GM23338 (cell line): ENCODE results near the gene MFAP5. TPM values are rescaled to one million over a fixed set of nuclear protein-coding genes. Genes with fewer than 3 reads are reported as not detected.

Experiments used
- ATAC-seq: fragments of 200-7000 bp; cut with Tn5 transposase; 3 replicates; pipeline ENCODE4 v1.9.1; 2020
- DNase-seq: peaks from one replicate; pipeline ENCODE4 v3.0.0-alpha.2; 2015; ENCODE audit warnings: low spot score
- H2AFZ ChIP-seq: fragments of 200-600 bp; sonication (generic); 2 replicates; pipeline ENCODE4 v1.8.0; 2016; ENCODE audit warnings: antibody characterized with exemption, mild to moderate bottlenecking, moderate library complexity
- H3F3A ChIP-seq: fragments of 200-600 bp; sonication (generic); replicated peaks from 2 replicates; pipeline ENCODE4 v1.8.0; 2017; ENCODE audit warnings: antibody characterized with exemption, mixed run types, low read depth
- H3K27ac ChIP-seq: fragments of 200-600 bp; sonication (generic); 2 replicates; pipeline ENCODE4 v1.6.1; 2016; ENCODE audit warnings: low read depth
- H3K27me3 ChIP-seq: fragments of 200-600 bp; sonication (generic); 2 replicates; pipeline ENCODE4 v1.8.0; 2016; ENCODE audit warnings: mild to moderate bottlenecking, mixed run types, moderate library complexity; ENCODE audit not compliant: insufficient read depth
- H3K36me3 ChIP-seq: fragments of 200-600 bp; sonication (generic); 2 replicates; pipeline ENCODE4 v1.8.0; 2016; ENCODE audit warnings: mild to moderate bottlenecking; ENCODE audit not compliant: insufficient read depth
- H3K4me1 ChIP-seq: fragments of 200-600 bp; sonication (generic); 2 replicates; pipeline ENCODE4 v1.8.0; 2016; ENCODE audit warnings: mild to moderate bottlenecking, moderate library complexity; ENCODE audit not compliant: insufficient read depth
- H3K4me2 ChIP-seq: fragments of 200-600 bp; sonication (generic); 2 replicates; pipeline ENCODE4 v1.7.1; 2017; ENCODE audit warnings: mixed run types
- H3K4me3 ChIP-seq: fragments of 200-600 bp; sonication (generic); 2 replicates; pipeline ENCODE4 v1.6.1; 2016; ENCODE audit warnings: mixed run types
- H3K79me2 ChIP-seq: fragments of 200-600 bp; sonication (generic); replicated peaks from 2 replicates; pipeline ENCODE4 v1.8.0; 2017; ENCODE audit warnings: mild to moderate bottlenecking; ENCODE audit not compliant: insufficient read depth
- H3K9me2 ChIP-seq: fragments of 200-600 bp; sonication (generic); 2 replicates; pipeline ENCODE4 v1.8.0; 2017; ENCODE audit not compliant: insufficient read depth
- H4K20me1 ChIP-seq: fragments of 200-600 bp; sonication (generic); replicated peaks from 2 replicates; pipeline ENCODE4 v1.8.0; 2017; ENCODE audit warnings: mild to moderate bottlenecking; ENCODE audit not compliant: insufficient read depth
- H3K27ac Mint-ChIP-seq: 2 replicates; pipeline ENCODE4 v1.8.0; 2020; ENCODE audit warnings: inconsistent platforms, mild to moderate bottlenecking, moderate library complexity, mixed read lengths
- H3K27me3 Mint-ChIP-seq: 3 replicates; pipeline ENCODE4 v1.8.0; 2022; ENCODE audit warnings: low read depth, mild to moderate bottlenecking, moderate library complexity, mixed read lengths, inconsistent platforms; ENCODE audit not compliant: insufficient read depth, poor library complexity
- H3K36me3 Mint-ChIP-seq: 3 replicates; pipeline ENCODE4 v1.8.0; 2021; ENCODE audit warnings: low read depth, mild to moderate bottlenecking, inconsistent platforms, moderate library complexity, mixed read lengths
- H3K4me1 Mint-ChIP-seq: 3 replicates; pipeline ENCODE4 v1.8.0; 2020; ENCODE audit warnings: mild to moderate bottlenecking, inconsistent platforms, mixed read lengths
- H3K4me3 Mint-ChIP-seq: 3 replicates; pipeline ENCODE4 v1.8.0; 2021; ENCODE audit warnings: moderate library complexity, mild to moderate bottlenecking, inconsistent platforms, mixed read lengths
- H3K9me3 Mint-ChIP-seq: 3 replicates; pipeline ENCODE4 v1.8.0; 2020; ENCODE audit warnings: moderate library complexity, mild to moderate bottlenecking, inconsistent platforms, mixed read lengths
- ETS1 ChIP-seq: IDR thresholded peaks from 2 replicates; pipeline ENCODE4 v1.6.1; 2016; ENCODE audit warnings: antibody characterized with exemption
- NANOG ChIP-seq: IDR thresholded peaks from 2 replicates; pipeline ENCODE4 v1.6.1; 2016; ENCODE audit warnings: antibody characterized with exemption, borderline replicate concordance
- POLR2AphosphoS5 ChIP-seq: IDR thresholded peaks from 2 replicates; pipeline ENCODE4 v1.6.1; 2016; ENCODE audit warnings: antibody characterized with exemption, low read depth
- polyA plus RNA-seq: library from polyadenylated mRNA; unstranded; fragments of >200 nt; fragmentation: Nextera tagmentation; extraction: Ambion mirVana; gene quantifications from 2 replicates; pipeline ENCODE4 v1.2.1, GENCODE V29; 2016
- total RNA-seq: library from RNA; depleted of rRNA; stranded (reverse); fragments of >200 nt; shearing (Covaris generic); gene quantifications from 2 replicates; pipeline ENCODE4 v1.2.3, GENCODE V29; 2014
- TF ChIP-seq, protein P1 (sequence below), 2 experiments: fragments of 200-600 bp in 1 of 2; sonication (generic) in 1 of 2; conservative IDR thresholded peaks; 2 replicates each; pipeline versions ENCODE4 v1.5.1 to v1.6.1; 2016 to 2017; ENCODE audit warnings: antibody characterized with exemption in 2 of 2, low read depth in 2 of 2, mild to moderate bottlenecking in 2 of 2, moderate library complexity in 1 of 2
- TF ChIP-seq, protein P2 (sequence below): fragments of 250-450 bp; sonication (Bioruptor Pico); IDR thresholded peaks from 2 replicates; pipeline ENCODE4 v1.5.0; 2020; ENCODE audit warnings: mild to moderate bottlenecking, moderate library complexity

The MFAP5 gene
- total and polyA plus RNA-seq, 2 experiments from 2014 or later: 0.68 to 0.90 TPM

DNA sequence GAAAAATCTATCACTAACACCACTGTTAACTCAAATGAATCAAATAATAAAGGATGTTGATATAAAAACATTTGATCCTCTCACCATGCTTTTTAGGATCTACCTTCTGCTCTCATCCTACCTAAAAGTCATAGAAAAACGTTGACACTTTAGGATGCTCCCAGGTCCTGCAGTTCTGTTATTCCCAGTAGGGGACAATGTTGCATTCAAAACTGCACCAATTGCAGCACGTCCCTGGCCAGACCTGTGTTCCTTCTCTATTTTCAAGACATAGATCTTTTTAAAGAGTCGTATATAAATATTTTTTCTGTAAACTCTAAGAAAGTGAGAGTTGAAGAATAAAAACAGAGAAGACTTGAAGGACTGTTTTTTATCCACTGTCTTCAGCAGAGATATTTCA is 58.8 kb downstream of the MFAP5 start:
- no peaks in the 10 kb centered on the region for H3K27me3 ChIP-seq
- DNase-seq (peak; percentile 51), ATAC-seq (peak; percentile 50)
- no peak overlapping the region for H3K27ac ChIP-seq
- H3F3A ChIP-seq: 0 out of 2 replicates have a peak, but pooled peaks cover 4% of the 10 kb centered on the region
- Mint-ChIP-seq H3K36me3 (no peaks in the 10 kb centered on the region), H3K4me3 (no peak overlapping the region; the same call in 2 of the 3 replicates), H3K27me3 (peaks cover 6% of the 10 kb centered on the region), H3K4me1 (peaks cover 18% of the 10 kb centered on the region), H3K27ac (no peak overlapping the region), H3K9me3 (no peaks in the 10 kb centered on the region)
- TF ChIP-seq, protein P1, sequence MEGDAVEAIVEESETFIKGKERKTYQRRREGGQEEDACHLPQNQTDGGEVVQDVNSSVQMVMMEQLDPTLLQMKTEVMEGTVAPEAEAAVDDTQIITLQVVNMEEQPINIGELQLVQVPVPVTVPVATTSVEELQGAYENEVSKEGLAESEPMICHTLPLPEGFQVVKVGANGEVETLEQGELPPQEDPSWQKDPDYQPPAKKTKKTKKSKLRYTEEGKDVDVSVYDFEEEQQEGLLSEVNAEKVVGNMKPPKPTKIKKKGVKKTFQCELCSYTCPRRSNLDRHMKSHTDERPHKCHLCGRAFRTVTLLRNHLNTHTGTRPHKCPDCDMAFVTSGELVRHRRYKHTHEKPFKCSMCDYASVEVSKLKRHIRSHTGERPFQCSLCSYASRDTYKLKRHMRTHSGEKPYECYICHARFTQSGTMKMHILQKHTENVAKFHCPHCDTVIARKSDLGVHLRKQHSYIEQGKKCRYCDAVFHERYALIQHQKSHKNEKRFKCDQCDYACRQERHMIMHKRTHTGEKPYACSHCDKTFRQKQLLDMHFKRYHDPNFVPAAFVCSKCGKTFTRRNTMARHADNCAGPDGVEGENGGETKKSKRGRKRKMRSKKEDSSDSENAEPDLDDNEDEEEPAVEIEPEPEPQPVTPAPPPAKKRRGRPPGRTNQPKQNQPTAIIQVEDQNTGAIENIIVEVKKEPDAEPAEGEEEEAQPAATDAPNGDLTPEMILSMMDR (conservative IDR thresholded peaks at IDR 0.05; ENCODE audit: low read depth in 2 of 2): peak; percentile 56 to 62
- no peak for TF ChIP-seq NANOG
- H2AFZ ChIP-seq: 0 out of 2 replicates have a peak overlapping the region, but pooled peaks have one; percentile 75
- no peaks in the 10 kb centered on the region for H3K36me3 ChIP-seq
- no peaks in the 10 kb centered on the region for H3K9me2 ChIP-seq
- no peaks in the 10 kb centered on the region for H4K20me1 ChIP-seq
- H3K4me2 ChIP-seq: no peak overlapping the region
- no peak overlapping the region for H3K4me3 ChIP-seq
- H3K79me2 ChIP-seq: no peaks in the 10 kb centered on the region
- H3K4me1 ChIP-seq: peaks cover 9% of the 10 kb centered on the region

DNA sequence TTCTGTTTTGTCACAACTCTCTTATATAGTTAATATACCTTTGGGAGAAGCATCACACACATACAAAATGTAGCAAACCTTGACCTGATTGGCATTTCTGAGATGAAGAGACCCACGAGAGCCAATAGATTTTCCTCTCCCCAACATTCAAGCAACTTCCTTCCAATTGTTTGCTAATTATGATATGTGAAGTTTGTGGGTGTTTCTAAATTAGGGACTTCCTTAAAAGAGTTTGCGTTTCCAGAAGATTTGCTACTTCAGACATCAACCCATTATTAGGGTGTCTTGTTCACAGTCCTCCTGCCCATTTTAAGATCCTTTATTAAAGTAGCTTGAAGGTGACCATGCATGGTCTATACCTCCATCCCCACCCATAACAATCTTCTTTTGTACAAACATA is 59.3 kb downstream of the MFAP5 start:
- TF ChIP-seq, protein P1 (conservative IDR thresholded peaks at IDR 0.05; ENCODE audit: low read depth in 2 of 2): no peak
- H3K9me3 Mint-ChIP-seq: no peaks in the 10 kb centered on the region
- H3K4me3 Mint-ChIP-seq: no peak overlapping the region
- H3K9me2 ChIP-seq: no peaks in the 10 kb centered on the region
- ATAC-seq: no peak
- peaks cover 9% of the 10 kb centered on the region for H3K4me1 ChIP-seq
- H3K4me1 Mint-ChIP-seq: peaks cover 16% of the 10 kb centered on the region
- peaks cover 6% of the 10 kb centered on the region for H3K27me3 Mint-ChIP-seq
- H3K36me3 ChIP-seq: no peaks in the 10 kb centered on the region
- no peak overlapping the region for H3K4me3 ChIP-seq
- no peak overlapping the region for H2AFZ ChIP-seq
- H3K4me2 ChIP-seq: no peak overlapping the region
- no peak for DNase-seq
- H3F3A ChIP-seq: 0 out of 2 replicates have a peak, but pooled peaks cover 4% of the 10 kb centered on the region
- no peaks in the 10 kb centered on the region for H3K36me3 Mint-ChIP-seq
- no peak overlapping the region for H3K27ac ChIP-seq
- no peaks in the 10 kb centered on the region for H4K20me1 ChIP-seq
- H3K79me2 ChIP-seq: no peaks in the 10 kb centered on the region
- no peaks in the 10 kb centered on the region for H3K27me3 ChIP-seq
- no peak overlapping the region for H3K27ac Mint-ChIP-seq

DNA sequence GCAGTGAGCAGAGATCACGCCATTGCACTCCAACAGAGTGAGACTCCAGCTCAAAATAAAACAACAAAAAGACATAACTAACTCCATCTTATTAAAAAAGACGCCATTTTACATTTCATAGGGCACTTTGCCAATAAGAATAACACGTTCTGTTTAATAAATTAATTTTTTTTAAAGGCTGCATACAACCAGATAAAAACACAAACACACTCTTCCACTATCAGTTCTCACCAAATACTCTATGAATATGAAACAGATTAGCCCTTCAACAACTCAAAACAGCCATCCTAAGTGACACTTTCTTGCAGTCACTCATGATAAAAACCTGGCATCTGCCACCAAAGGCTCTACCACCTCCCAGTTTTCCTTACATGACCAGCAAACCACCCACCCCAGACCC is 66.1 kb downstream of the MFAP5 start:
- Mint-ChIP-seq H3K4me3 (no peak overlapping the region), H3K27ac (no peak overlapping the region), H3K4me1 (no peaks in the 10 kb centered on the region), H3K27me3 (peaks cover 2% of the 10 kb centered on the region), H3K9me3 (no peaks in the 10 kb centered on the region), H3K36me3 (no peaks in the 10 kb centered on the region)
- Histone ChIP-seq H3K4me2 (no peak overlapping the region), H3K36me3 (no peaks in the 10 kb centered on the region), H3F3A (no peaks in the 10 kb centered on the region), H3K27ac (no peak overlapping the region), H3K27me3 (no peaks in the 10 kb centered on the region), H3K79me2 (no peaks in the 10 kb centered on the region), H2AFZ (no peak overlapping the region), H3K4me1 (no peaks in the 10 kb centered on the region), H4K20me1 (no peaks in the 10 kb centered on the region), H3K9me2 (no peaks in the 10 kb centered on the region), H3K4me3 (no peak overlapping the region)
- ATAC-seq: no peak
- DNase-seq: no peak
- TF ChIP-seq, protein P2, sequence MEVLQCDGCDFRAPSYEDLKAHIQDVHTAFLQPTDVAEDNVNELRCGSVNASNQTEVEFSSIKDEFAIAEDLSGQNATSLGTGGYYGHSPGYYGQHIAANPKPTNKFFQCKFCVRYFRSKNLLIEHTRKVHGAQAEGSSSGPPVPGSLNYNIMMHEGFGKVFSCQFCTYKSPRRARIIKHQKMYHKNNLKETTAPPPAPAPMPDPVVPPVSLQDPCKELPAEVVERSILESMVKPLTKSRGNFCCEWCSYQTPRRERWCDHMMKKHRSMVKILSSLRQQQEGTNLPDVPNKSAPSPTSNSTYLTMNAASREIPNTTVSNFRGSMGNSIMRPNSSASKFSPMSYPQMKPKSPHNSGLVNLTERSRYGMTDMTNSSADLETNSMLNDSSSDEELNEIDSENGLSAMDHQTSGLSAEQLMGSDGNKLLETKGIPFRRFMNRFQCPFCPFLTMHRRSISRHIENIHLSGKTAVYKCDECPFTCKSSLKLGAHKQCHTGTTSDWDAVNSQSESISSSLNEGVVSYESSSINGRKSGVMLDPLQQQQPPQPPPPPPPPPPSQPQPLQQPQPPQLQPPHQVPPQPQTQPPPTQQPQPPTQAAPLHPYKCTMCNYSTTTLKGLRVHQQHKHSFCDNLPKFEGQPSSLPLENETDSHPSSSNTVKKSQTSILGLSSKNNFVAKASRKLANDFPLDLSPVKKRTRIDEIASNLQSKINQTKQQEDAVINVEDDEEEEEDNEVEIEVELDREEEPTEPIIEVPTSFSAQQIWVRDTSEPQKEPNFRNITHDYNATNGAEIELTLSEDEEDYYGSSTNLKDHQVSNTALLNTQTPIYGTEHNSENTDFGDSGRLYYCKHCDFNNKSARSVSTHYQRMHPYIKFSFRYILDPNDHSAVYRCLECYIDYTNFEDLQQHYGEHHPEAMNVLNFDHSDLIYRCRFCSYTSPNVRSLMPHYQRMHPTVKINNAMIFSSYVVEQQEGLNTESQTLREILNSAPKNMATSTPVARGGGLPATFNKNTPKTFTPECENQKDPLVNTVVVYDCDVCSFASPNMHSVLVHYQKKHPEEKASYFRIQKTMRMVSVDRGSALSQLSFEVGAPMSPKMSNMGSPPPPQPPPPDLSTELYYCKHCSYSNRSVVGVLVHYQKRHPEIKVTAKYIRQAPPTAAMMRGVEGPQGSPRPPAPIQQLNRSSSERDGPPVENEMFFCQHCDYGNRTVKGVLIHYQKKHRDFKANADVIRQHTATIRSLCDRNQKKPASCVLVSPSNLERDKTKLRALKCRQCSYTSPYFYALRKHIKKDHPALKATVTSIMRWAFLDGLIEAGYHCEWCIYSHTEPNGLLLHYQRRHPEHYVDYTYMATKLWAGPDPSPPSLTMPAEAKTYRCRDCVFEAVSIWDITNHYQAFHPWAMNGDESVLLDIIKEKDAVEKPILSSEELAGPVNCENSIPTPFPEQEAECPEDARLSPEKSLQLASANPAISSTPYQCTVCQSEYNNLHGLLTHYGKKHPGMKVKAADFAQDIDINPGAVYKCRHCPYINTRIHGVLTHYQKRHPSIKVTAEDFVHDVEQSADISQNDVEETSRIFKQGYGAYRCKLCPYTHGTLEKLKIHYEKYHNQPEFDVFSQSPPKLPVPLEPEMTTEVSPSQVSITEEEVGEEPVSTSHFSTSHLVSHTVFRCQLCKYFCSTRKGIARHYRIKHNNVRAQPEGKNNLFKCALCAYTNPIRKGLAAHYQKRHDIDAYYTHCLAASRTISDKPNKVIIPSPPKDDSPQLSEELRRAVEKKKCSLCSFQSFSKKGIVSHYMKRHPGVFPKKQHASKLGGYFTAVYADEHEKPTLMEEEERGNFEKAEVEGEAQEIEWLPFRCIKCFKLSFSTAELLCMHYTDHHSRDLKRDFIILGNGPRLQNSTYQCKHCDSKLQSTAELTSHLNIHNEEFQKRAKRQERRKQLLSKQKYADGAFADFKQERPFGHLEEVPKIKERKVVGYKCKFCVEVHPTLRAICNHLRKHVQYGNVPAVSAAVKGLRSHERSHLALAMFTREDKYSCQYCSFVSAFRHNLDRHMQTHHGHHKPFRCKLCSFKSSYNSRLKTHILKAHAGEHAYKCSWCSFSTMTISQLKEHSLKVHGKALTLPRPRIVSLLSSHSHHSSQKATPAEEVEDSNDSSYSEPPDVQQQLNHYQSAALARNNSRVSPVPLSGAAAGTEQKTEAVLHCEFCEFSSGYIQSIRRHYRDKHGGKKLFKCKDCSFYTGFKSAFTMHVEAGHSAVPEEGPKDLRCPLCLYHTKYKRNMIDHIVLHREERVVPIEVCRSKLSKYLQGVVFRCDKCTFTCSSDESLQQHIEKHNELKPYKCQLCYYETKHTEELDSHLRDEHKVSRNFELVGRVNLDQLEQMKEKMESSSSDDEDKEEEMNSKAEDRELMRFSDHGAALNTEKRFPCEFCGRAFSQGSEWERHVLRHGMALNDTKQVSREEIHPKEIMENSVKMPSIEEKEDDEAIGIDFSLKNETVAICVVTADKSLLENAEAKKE: no peak
- TF ChIP-seq POLR2AphosphoS5 (no peak), ETS1 (no peak)
